Transverse colon (tissue), 4 donors: ENCODE measurements around the gene CEP152. TPM values are rescaled to one million over a fixed set of nuclear protein-coding genes. Genes with fewer than 3 reads are reported as not detected.
"Not testable (repeated sequence)": the region's sequence is repeated elsewhere in the genome, so short reads cannot be mapped to it uniquely, and the experiment has no call there.

Experiments
- DNase-seq: peaks from one replicate; pipeline ENCODE4 v3.0.0-alpha.2; 2019
- H3K27ac ChIP-seq, 4 donors: fragments of 200-600 bp; sonication (generic); 2 replicates each; pipeline ENCODE4 v1.5.1; 2016 to 2018; ENCODE audit warnings: inconsistent platforms in 4 of 4
- H3K27me3 ChIP-seq: fragments of 200-600 bp; sonication (generic); 2 replicates; pipeline ENCODE4 v1.5.1; 2017; ENCODE audit warnings: inconsistent platforms
- H3K36me3 ChIP-seq, 4 donors: fragments of 200-600 bp; sonication (generic); 2 replicates each; pipeline ENCODE4 v1.5.1; 2017 to 2019; ENCODE audit warnings: inconsistent platforms in 4 of 4
- H3K4me1 ChIP-seq, 4 donors: fragments of 200-600 bp; sonication (generic); 2 replicates each; pipeline ENCODE4 v1.5.1; 2017 to 2020; ENCODE audit warnings: inconsistent platforms in 4 of 4
- H3K4me3 ChIP-seq, 4 donors: fragments of 200-600 bp; sonication (generic); 1 replicate in 1 of 4; 2 replicates in 3 of 4; pipeline versions ENCODE4 v1.5.1 to v1.6.1; 2017 to 2019; ENCODE audit warnings: inconsistent platforms in 4 of 4
- H3K9me3 ChIP-seq, 2 donors: fragments of 200-600 bp; sonication (generic); 2 replicates each; pipeline ENCODE4 v1.5.1; 2017 to 2019; ENCODE audit warnings: inconsistent platforms in 2 of 2
- EP300 ChIP-seq: sonication (generic); formaldehyde crosslinking; IDR thresholded peaks from one replicate; pipeline ENCODE4 v1.6.1; 2017; ENCODE audit warnings: antibody characterized with exemption, low read depth
- POLR2A ChIP-seq: fragments of 450-650 bp; IDR thresholded peaks from one replicate; pipeline ENCODE4 v1.6.1; 2016; ENCODE audit warnings: antibody characterized with exemption, mild to moderate bottlenecking, moderate library complexity
- POLR2AphosphoS5 ChIP-seq, 3 donors: sonication (generic); formaldehyde crosslinking; IDR thresholded peaks; one replicate each; pipeline ENCODE4 v1.6.1; 2016; ENCODE audit warnings: antibody characterized with exemption in 3 of 3
- WGBS, 2 donors: methylation state at CpG; one replicate each; pipeline ENCODE4 v1.1.5; 2018; ENCODE audit warnings: low coverage in 1 of 2; 5-methylcytosine and 5-hydroxymethylcytosine counted together
- in situ Hi-C, 4 donors: fragments of 200-750 bp; cut with MboI; loops; one replicate each; pipeline versions ENCODE4 v1.15.0 to v1.15.1; 2017; ENCODE audit warnings: low sequenced_read_pairs in 3 of 4, low pct_ligation_motif_present in 1 of 4, low pct_unique_long_range_greater_than_20kb in 1 of 4
- intact Hi-C: fragments of 100-400 bp; cut with DNase I; formaldehyde crosslinking; loops from one replicate; pipeline ENCODE4 v1.15.1; 2023; ENCODE audit warnings: low total_unique reads
- total RNA-seq, 4 donors: library from RNA; depleted of rRNA; stranded (reverse); fragments of >200 nt; gene quantifications; one replicate each; pipeline ENCODE4 v1.1.0, GENCODE V29; 2016
- TF ChIP-seq, protein P1 (sequence below), 5 experiments: fragments of 200-600 bp in 3 of 5; fragments of 450-650 bp in 2 of 5; sonication (generic) in 3 of 5; IDR thresholded peaks; 1 replicate in 2 of 5; 2 replicates in 3 of 5; pipeline ENCODE4 v1.5.1; 2016 to 2017; ENCODE audit warnings: antibody characterized with exemption in 5 of 5, inconsistent platforms in 3 of 5, mild to moderate bottlenecking in 2 of 5, moderate library complexity in 1 of 5

CEP152 gene
- total RNA-seq, 4 donors from 2014 or later = 3.4 to 16.7 (median 9.8) TPM

DNA sequence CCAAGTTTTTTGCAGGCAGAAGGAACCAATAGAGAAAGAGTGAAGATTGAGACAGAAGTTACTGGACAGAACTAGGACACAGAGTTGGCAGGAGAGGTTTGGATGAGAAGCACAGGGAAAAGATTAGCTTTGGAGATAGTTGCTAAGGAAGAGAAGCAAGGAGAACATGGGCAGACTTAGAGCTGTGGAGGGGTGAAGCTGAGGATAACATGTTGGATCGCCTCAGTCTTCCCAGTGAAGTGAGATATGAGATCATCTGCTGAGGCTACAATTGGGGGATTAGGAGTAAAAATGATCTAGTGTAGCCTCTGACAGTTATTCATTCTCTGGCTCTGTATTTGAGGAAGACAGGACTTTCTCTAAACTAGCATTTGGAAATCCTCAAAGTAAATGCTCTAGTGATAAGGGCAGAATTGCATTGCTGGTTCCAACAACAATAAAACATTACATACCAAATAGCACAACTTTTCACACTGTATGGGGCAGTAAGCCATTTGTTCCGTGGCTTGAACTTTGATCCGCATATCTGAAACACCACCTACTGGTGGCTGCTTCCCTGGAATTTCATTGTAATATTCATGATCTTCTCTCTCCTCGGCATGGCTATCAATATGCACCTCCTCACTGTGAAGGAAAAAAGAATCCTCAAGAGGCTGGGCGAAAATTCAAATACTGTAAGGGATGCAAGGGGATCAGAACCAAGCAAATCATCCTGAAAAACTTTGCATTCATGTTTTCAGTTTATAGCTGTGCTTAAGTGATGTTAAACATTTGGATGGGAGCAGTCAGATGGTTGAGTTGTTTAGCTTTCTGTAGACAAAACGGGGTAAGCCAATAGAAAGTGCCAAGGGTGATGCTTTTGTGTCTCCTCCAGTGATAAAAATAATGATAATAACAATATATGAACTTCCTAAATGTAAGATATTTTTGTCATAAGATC lies 44.9 kb upstream of the CEP152 start:
- intact Hi-C loops (no loop called here), in situ Hi-C loops (loop anchor here in 3 of 4 donors (25.0 kb wide), 2 partner anchors 557 to 1282 kb away; partner anchors contain the start of gene FGF7 (in 3 of the 3))
- H3K36me3 ChIP-seq = no peaks in the 10 kb centered on the region
- no peak overlapping the region for H3K4me3 ChIP-seq
- no peaks in the 10 kb centered on the region for H3K27me3 ChIP-seq
- peaks cover 0 to 14% (median 5%) of the 10 kb centered on the region in 4 donors for H3K4me1 ChIP-seq
- H3K9me3 ChIP-seq = no peaks in the 10 kb centered on the region
- no peak overlapping the region for H3K27ac ChIP-seq
- TF ChIP-seq POLR2A = no peak
- TF ChIP-seq, protein P1, sequence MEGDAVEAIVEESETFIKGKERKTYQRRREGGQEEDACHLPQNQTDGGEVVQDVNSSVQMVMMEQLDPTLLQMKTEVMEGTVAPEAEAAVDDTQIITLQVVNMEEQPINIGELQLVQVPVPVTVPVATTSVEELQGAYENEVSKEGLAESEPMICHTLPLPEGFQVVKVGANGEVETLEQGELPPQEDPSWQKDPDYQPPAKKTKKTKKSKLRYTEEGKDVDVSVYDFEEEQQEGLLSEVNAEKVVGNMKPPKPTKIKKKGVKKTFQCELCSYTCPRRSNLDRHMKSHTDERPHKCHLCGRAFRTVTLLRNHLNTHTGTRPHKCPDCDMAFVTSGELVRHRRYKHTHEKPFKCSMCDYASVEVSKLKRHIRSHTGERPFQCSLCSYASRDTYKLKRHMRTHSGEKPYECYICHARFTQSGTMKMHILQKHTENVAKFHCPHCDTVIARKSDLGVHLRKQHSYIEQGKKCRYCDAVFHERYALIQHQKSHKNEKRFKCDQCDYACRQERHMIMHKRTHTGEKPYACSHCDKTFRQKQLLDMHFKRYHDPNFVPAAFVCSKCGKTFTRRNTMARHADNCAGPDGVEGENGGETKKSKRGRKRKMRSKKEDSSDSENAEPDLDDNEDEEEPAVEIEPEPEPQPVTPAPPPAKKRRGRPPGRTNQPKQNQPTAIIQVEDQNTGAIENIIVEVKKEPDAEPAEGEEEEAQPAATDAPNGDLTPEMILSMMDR (IDR thresholded peaks at IDR 0.05) = peak; percentile 46 to 60 (median 48)
- WGBS, 2 donors = 16% methylated on average over 5 to 6 of the region's 6 CpGs
- DNase-seq = peak; percentile 40

DNA sequence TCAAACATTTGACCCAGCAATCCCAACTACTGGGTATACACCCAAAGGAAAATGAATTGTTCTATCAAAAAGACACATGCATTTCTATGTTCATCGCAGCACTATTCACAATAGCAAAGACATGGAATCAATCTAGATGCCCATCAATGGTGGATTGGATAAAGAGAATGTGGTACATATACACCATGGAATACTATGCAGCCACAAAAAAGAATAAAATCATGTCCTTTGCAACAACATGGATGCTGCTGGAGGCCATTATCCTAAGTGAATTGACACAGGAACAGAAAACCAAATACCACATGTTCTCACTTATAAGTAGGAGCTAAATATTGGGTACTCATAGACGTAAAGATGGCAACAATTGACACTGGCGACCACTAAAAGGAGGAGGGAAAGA lies 43.6 kb upstream of the CEP152 start:
- in situ Hi-C loops = loop anchor here in 3 of 4 donors (25.0 kb wide), 2 partner anchors 558 to 1283 kb away; partner anchors contain the start of gene FGF7 (in 3 of the 3)
- H3K9me3 ChIP-seq, H3K36me3 ChIP-seq, H3K27me3 ChIP-seq, H3K27ac ChIP-seq, DNase-seq, H3K4me3 ChIP-seq, intact Hi-C loops: not testable (repeated sequence)
- H3K4me1 ChIP-seq = peaks cover 0 to 14% (median 5%) of the 10 kb centered on the region in 4 donors
- 91 to 100% methylated on average over 3 of the region's 3 CpGs for WGBS, 2 donors

DNA sequence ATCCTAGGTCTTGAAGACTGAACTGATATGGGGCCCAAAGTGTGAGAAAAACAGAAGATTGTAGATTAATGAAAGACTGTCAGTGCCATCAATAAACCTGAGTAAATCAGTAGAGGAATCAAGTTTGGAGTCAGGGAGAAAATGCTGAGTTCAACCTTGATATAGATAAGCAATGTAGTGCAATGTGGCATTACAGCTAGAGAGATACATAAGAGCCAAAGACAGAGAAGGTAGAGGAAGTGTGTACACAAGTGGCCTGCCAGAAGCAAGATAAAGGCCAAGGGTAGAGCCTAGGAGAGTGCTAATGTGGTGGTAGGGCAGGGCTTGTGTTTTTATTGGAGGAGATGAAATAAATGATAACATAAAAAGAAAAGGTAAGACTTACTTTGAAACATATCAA lies 41.1 kb upstream of the CEP152 start:
- Histone ChIP-seq H3K27me3 (no peaks in the 10 kb centered on the region), H3K4me1 (peaks cover 0 to 14% (median 5%) of the 10 kb centered on the region in 4 donors), H3K9me3 (no peaks in the 10 kb centered on the region), H3K4me3 (no peak overlapping the region), H3K27ac (no peak overlapping the region), H3K36me3 (no peaks in the 10 kb centered on the region)
- intact Hi-C loops (no loop called here), in situ Hi-C loops (loop anchor here in 3 of 4 donors (25.0 kb wide), 2 partner anchors 560 to 1285 kb away; partner anchors contain the start of gene FGF7 (in 3 of the 3))
- DNase-seq = no peak
- TF ChIP-seq EP300 = no peak
- no peak for TF ChIP-seq POLR2AphosphoS5 (IDR thresholded peaks at IDR 0.05)
- TF ChIP-seq, protein P1 (IDR thresholded peaks at IDR 0.05) = no peak
- no peak for TF ChIP-seq POLR2A

DNA sequence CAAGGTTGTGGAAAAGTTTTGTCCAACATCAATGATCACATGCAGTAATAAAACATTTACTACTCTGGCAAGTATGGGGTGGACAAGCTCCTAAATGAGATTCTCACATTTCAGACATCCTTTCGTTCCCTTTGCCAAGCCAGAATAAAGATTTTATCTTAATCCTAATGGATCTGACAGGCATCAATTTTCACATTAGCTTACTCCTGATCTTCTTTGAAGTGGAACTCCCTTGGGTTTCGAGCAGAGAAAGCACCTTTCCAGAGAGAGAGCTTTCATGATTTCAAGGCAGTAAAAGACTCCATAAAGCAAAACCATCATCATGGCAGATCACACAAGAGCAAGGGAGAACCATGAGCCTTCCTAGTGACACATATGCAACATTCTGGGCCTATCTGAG lies 39.8 kb upstream of the CEP152 start:
- no peaks in the 10 kb centered on the region for H3K36me3 ChIP-seq
- no peak for TF ChIP-seq EP300
- TF ChIP-seq POLR2A = no peak
- WGBS, 2 donors = 83 to 86% methylated on average over 1 to 2 of the region's 2 CpGs
- H3K4me3 ChIP-seq = no peak overlapping the region
- no peak for DNase-seq
- H3K27me3 ChIP-seq = no peaks in the 10 kb centered on the region
- intact Hi-C loops (no loop called here), in situ Hi-C loops (loop anchor here in 3 of 4 donors (25.0 kb wide), 2 partner anchors 562 to 1287 kb away; partner anchors contain the start of gene FGF7 (in 3 of the 3))
- H3K4me1 ChIP-seq = peaks cover 0 to 9% (median 4%) of the 10 kb centered on the region in 4 donors
- no peaks in the 10 kb centered on the region for H3K9me3 ChIP-seq
- H3K27ac ChIP-seq = no peak overlapping the region

DNA sequence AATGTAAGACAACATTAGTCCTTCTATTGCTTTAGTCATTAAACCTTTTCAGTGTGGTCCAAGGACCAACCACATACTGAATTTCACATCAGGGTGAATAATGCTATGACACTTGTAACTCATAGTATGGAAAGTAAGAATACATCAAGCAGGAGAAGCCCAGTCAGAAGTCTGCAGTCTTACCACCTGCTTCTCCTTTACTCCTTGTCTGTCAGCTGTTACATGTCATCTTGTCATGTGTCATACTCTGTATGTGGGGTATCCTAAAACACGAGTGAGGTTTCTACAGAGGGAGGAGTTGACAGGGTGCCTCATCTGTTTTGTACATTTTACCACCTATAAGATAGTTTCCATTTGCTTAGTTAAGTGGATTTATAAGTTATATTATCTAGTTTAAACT lies 34.3 kb upstream of the CEP152 start:
- no peaks in the 10 kb centered on the region for H3K36me3 ChIP-seq
- no peak overlapping the region for H3K4me3 ChIP-seq
- 60 to 75% methylated on average over 1 of the region's 1 CpG for WGBS, 2 donors
- intact Hi-C loops (no loop called here), in situ Hi-C loops (no loop called here)
- no peaks in the 10 kb centered on the region for H3K9me3 ChIP-seq
- H3K4me1 ChIP-seq = no peaks in the 10 kb centered on the region
- no peak for DNase-seq
- no peaks in the 10 kb centered on the region for H3K27me3 ChIP-seq
- no peak overlapping the region for H3K27ac ChIP-seq
- no peak for TF ChIP-seq POLR2A
- TF ChIP-seq POLR2AphosphoS5 (IDR thresholded peaks at IDR 0.05) = no peak
